ENCODE data around the gene C10orf95. TPM values are rescaled to one million over a fixed set of nuclear protein-coding genes. Genes with fewer than 3 reads are reported as not detected.

C10orf95 gene
- polyA plus RNA-seq, 1 of the 3 experiments (the other 2 are of a cell fraction): 0.07 TPM

DNA sequence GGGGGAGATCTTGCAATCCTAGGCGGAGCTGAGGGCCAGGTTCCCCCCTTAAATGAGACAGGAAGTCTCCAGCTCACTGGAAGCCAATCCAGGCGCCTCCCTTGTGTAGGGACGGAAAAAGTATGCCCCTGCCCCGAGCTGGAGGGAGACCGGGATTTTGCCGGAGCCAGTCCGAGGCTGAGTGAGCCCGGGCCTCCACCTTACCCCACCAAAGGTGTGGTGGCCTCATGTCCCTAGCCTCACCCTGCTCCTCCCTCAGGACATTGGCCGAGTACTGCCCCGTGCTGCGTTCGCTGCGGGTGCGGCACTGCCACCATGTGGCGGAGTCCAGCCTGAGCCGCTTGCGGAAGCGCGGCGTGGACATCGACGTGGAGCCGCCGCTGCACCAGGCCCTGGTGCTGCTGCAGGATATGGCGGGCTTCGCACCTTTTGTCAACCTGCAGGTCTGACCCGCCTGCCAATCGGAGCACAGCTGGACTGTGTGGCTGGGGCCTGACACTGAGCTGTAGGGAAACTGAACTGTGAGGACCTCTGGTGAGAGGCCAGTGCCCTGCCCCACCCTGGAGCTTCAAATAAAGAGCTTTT, 28.7 kb downstream of the C10orf95 start:
- peak overlapping the region; percentile 77 to 90 for H3K4me3 ChIP-seq (ENCODE audit: low read depth in 2 of 2, low read length in 1 of 2)
- no peak overlapping the region for H2AFZ ChIP-seq (ENCODE audit: low read depth)
- H3K36me3 ChIP-seq (replicated peaks in 1 of 2; ENCODE audit: control insufficient read depth in 1 of 2, insufficient read depth in 2 of 2, low read length in 1 of 2): peaks cover 0 to 21% of the 10 kb centered on the region in 2 experiments
- 14% methylated on average over 9 of the region's 28 CpGs for WGBS (ENCODE audit: low lambda C conversion rate)
- H3K9me2 ChIP-seq: no peaks in the 10 kb centered on the region
- H3K27ac ChIP-seq (ENCODE audit: low read depth in 2 of 2, low read length in 1 of 2): peak overlapping the region in 1 of 2 experiments; percentile 24; a peak in 1 of 4 replicates
- CTCF ChIA-PET: interaction anchor here (0.6 to 18.3 kb wide), 26 partner anchors 10 to 269 kb away, joined by 3 to 359 read pairs (median 5); partner anchors contain the start of genes C10orf95, CUEDC2, ELOVL3 and NFKB2
- H3K79me2 ChIP-seq (ENCODE audit: insufficient read depth): no peaks in the 10 kb centered on the region
- H3K9ac ChIP-seq: 0 out of 2 replicates have a peak overlapping the region, but pooled peaks have one; percentile 68
- POLR2A ChIA-PET: interaction anchor here (0.9 to 4.2 kb wide), 6 partner anchors 9 to 28 kb away, joined by 4 to 41 read pairs (median 4); partner anchors contain the start of genes C10orf95, CUEDC2 and NFKB2
- H3K4me1 ChIP-seq (ENCODE audit: control insufficient read depth in 1 of 2, insufficient read depth in 2 of 2, low read depth in 1 of 2, low read length in 1 of 2): peaks cover 0 to 29% of the 10 kb centered on the region in 2 experiments; a peak in 2 of 4 replicates
- no peaks in the 10 kb centered on the region for H3K9me3 ChIP-seq
- peaks cover 19% of the 10 kb centered on the region for H3F3A ChIP-seq (replicated peaks; ENCODE audit: insufficient read depth)
- DNase-seq: peak; percentile 82
- H3K27me3 ChIP-seq (ENCODE audit: insufficient read depth): no peaks in the 10 kb centered on the region
- H3K4me2 ChIP-seq: peak overlapping the region; percentile 84
- H4K20me1 ChIP-seq (ENCODE audit: insufficient read depth): no peaks in the 10 kb centered on the region
- TF ChIP-seq NFIC (IDR thresholded peaks at IDR 0.05; ENCODE audit: borderline replicate concordance) (no peak), GABPA (IDR thresholded peaks at IDR 0.05; ENCODE audit: low read depth) (no peak), YY1 (IDR thresholded peaks at IDR 0.05; ENCODE audit: low read depth) (no peak), FOXJ3 (CRISPR knock-in tag; IDR thresholded peaks at IDR 0.05) (no peak), TCF12 (IDR thresholded peaks at IDR 0.05) (no peak), USF1 (IDR thresholded peaks at IDR 0.05; ENCODE audit: borderline replicate concordance, low read depth) (peak; percentile 34; the same call in 1 of the 2 replicates), NRF1 (IDR thresholded peaks at IDR 0.05; ENCODE audit: low read depth, low read length) (no peak), FOSL2 (IDR thresholded peaks at IDR 0.05; ENCODE audit: borderline replicate concordance, low read depth) (no peak), ELF1 (IDR thresholded peaks at IDR 0.05) (no peak), RXRA (IDR thresholded peaks at IDR 0.05; ENCODE audit: borderline replicate concordance, low read depth) (no peak), RCOR1 (IDR thresholded peaks at IDR 0.05; ENCODE audit: low read length) (0 out of 2 replicates have a peak, but pooled peaks have one; percentile 13), EZH2phosphoT487 (IDR thresholded peaks at IDR 0.05; ENCODE audit: borderline replicate concordance, low read depth) (no peak), FOXM1 (IDR thresholded peaks at IDR 0.05; ENCODE audit: low read depth) (no peak), TAF1 (IDR thresholded peaks at IDR 0.05; ENCODE audit: borderline replicate concordance, low read depth, low read length) (no peak), GATA2 (CRISPR knock-in tag; IDR thresholded peaks at IDR 0.05) (no peak), SMC3 (IDR thresholded peaks at IDR 0.05; ENCODE audit: low read depth, low read length) (peak; percentile 64), MXI1 (IDR thresholded peaks at IDR 0.05; ENCODE audit: low read depth, low read length) (peak; percentile 84), PBX3 (IDR thresholded peaks at IDR 0.05) (no peak), CHD2 (IDR thresholded peaks at IDR 0.05; ENCODE audit: low read length, partially characterized antibody) (no peak), SIN3A (IDR thresholded peaks at IDR 0.05; ENCODE audit: borderline replicate concordance, low read depth, low read length) (no peak), EP300 (IDR thresholded peaks at IDR 0.05; ENCODE audit: borderline replicate concordance in 1 of 2, low read depth in 1 of 2, low read length in 1 of 2) (no peak), JUND (IDR thresholded peaks at IDR 0.05) (no peak), RFX5 (IDR thresholded peaks at IDR 0.05; ENCODE audit: low read length) (no peak; the same call in 1 of the 2 replicates)
- TF ChIP-seq, protein P1, sequence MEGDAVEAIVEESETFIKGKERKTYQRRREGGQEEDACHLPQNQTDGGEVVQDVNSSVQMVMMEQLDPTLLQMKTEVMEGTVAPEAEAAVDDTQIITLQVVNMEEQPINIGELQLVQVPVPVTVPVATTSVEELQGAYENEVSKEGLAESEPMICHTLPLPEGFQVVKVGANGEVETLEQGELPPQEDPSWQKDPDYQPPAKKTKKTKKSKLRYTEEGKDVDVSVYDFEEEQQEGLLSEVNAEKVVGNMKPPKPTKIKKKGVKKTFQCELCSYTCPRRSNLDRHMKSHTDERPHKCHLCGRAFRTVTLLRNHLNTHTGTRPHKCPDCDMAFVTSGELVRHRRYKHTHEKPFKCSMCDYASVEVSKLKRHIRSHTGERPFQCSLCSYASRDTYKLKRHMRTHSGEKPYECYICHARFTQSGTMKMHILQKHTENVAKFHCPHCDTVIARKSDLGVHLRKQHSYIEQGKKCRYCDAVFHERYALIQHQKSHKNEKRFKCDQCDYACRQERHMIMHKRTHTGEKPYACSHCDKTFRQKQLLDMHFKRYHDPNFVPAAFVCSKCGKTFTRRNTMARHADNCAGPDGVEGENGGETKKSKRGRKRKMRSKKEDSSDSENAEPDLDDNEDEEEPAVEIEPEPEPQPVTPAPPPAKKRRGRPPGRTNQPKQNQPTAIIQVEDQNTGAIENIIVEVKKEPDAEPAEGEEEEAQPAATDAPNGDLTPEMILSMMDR (IDR thresholded peaks at IDR 0.05): peak; percentile 69
- TF ChIP-seq, protein P2, sequence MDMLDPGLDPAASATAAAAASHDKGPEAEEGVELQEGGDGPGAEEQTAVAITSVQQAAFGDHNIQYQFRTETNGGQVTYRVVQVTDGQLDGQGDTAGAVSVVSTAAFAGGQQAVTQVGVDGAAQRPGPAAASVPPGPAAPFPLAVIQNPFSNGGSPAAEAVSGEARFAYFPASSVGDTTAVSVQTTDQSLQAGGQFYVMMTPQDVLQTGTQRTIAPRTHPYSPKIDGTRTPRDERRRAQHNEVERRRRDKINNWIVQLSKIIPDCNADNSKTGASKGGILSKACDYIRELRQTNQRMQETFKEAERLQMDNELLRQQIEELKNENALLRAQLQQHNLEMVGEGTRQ (IDR thresholded peaks at IDR 0.05; ENCODE audit: borderline replicate concordance, low read depth, low read length): no peak
- TF ChIP-seq, protein P3, sequence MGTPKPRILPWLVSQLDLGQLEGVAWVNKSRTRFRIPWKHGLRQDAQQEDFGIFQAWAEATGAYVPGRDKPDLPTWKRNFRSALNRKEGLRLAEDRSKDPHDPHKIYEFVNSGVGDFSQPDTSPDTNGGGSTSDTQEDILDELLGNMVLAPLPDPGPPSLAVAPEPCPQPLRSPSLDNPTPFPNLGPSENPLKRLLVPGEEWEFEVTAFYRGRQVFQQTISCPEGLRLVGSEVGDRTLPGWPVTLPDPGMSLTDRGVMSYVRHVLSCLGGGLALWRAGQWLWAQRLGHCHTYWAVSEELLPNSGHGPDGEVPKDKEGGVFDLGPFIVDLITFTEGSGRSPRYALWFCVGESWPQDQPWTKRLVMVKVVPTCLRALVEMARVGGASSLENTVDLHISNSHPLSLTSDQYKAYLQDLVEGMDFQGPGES (IDR thresholded peaks at IDR 0.05; ENCODE audit: low read depth, low read length): no peak
- TF ChIP-seq, protein P4, sequence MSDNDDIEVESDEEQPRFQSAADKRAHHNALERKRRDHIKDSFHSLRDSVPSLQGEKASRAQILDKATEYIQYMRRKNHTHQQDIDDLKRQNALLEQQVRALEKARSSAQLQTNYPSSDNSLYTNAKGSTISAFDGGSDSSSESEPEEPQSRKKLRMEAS (IDR thresholded peaks at IDR 0.05; ENCODE audit: low read depth): peak; percentile 78

All from SK-N-SH (cell line).